GM19328 (cell line): ENCODE data around the gene ZNF575.
"Not testable (repeated sequence)": the region's sequence is repeated elsewhere in the genome, so short reads cannot be mapped to it uniquely, and the experiment has no call there.

Experiments
- ATAC-seq: cut with Tn5 transposase; IDR thresholded peaks from one replicate; pipeline ENCODE4 v1.9.1; 2021; ENCODE audit warnings: mild to moderate bottlenecking, moderate library complexity; ENCODE audit not compliant: unreplicated experiment

ZNF575 gene

GRCh38 chr19:43540381-43540780 is 7.4 kb downstream of the ZNF575 start:
- no peak for ATAC-seq

DNA sequence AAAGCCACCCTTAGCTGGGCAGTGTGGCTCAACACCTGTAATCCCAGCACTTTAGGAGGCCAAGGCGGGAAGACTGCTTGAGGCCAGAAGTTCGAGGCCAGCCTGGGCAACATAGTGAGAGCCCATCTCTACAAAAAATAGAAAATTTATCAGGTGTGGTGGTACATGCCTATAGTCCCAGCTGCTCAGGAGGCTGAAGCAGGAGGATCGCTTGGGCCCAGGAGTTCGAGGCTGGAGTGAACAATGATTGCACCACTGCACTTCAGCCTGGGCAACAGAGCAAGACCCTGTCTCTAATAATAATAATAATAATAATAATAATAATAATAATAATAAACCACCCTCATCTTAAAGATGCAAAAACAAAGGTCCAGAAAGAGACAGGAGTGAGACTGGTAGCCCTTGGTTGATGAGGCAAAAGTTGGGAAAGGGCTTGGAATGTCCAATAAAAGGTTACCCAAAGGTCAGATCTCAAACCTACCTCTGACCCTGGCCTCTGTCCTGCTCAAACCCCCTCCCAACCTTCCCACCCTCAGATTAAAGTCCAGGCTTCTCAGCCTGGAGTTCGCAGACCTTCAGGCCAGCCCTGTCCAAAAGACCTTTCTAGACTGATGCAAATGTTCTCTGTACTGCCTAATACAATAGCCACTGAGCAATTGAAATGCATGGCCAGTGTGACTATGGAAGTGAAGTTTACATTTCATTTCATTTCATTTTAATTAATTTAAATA is 9.1 kb downstream of the ZNF575 start:
- no peak for ATAC-seq

DNA sequence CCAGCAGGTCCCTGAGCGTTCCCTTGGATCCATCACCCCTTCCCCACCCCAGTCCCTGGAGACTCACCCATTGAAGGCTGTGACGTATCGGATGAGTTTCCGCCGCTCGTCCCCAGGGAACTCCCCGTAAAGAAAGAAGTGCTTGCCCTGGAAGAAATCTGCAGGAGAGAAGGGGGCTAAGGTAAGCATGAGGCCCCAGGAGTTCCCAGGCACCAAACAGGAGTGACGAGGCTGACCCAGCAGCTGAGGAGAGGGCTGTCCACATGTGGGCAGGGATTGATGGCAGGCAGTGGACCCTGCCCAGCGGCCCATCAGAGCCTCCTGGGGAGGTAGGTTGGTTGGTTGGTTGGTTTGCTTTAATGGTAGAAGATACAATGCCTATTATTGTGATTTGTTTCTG is 11.1 kb downstream of the ZNF575 start:
- no peak for ATAC-seq

DNA sequence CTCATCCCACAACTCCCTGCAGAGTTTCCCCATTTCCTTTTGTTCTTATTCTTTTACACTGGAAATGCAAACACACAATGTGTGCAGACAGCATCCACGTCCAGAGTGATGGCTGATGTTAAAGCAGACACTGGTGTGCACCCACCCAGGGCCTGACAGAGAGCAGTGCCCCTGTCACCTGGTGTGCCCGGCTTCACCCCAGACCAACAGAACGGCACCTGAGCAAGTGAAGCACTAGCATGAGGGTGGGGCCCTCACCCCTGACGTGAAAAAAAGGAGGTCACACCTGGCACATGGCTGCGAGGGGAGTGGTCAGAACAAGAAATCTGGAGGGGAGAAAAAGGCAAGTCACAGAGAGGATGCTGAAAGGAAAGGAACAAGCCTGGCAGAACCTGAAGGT is 12.3 kb downstream of the ZNF575 start:
- ATAC-seq, result no peak

- no peak for ATAC-seq
Observed at GRCh38 chr19:43545981-43546380, 13.0 kb downstream of the ZNF575 start.

- ATAC-seq, result no peak
Observed at GRCh38 chr19:43546581-43546980, 13.6 kb downstream of the ZNF575 start.

DNA sequence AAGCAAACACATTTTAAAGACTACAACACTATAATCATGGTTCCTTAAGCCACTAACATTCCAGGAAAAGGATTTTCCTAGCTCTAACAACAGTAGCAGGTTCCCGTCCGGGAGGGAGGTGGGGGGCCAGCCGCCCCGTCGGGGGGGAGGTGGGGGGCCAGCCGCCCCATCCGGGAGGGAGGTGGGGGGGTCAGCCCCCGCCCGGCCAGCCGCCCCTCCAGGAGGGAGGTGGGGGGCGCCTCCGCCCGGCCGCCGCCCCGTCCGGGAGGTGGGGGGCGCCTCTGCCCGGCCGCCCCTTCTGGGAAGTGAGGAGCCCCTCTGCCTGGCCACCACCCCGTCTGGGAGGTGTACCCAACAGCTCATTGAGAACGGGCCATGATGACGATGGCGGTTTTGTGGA is 14.9 kb downstream of the ZNF575 start:
- ATAC-seq, result not testable (repeated sequence)

- no peak for ATAC-seq
Observed at GRCh38 chr19:43548706-43549105, 15.7 kb downstream of the ZNF575 start.

GRCh38 chr19:43551399-43552197 is 18.6 kb downstream of the ZNF575 start:
- no peak for ATAC-seq

GRCh38 chr19:43552198-43552450 is 19.1 kb downstream of the ZNF575 start:
- ATAC-seq, result no peak

DNA sequence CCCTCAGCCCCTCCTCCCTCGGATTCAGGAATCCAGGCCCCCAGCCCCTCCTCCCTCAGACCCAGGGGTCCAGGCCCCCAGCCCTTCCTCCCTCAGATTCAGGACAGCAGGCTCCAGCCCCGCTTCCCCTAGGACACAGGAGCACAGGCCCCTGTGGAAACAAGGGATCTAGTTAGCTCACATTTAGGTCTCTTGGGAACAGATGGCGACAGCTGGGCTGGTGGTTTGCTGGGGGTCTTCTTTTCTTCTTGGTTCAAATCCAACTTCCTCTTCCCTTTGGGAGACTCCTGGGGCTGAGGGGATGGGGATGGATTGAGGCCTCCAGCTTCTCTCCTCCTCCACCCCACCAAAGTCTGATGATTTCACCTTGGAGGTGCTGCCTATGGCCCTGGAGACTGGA is 19.6 kb downstream of the ZNF575 start:
- no peak for ATAC-seq

DNA sequence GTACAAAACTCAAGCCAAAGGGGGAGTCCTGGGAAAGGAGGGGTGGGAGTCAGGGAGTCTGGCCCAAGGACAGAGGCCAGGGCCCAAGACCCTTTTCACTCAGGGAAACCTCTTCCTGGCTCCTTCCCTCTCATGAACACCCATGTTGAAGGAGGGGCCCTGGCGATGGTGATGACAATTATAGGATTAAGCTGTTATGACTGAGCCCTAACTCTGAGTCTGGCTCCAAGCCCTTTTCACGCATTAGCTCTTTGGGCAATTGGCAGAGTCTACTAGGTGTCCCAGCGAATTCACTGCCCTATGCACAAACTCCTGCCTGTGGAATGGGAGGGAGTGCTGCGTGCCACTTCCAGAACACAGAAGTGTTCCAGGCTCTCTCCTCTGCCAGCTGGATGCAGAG is 20.7 kb downstream of the ZNF575 start:
- ATAC-seq, result no peak

GRCh38 chr19:43554317-43554895 is 21.4 kb downstream of the ZNF575 start:
- ATAC-seq, result no peak

DNA sequence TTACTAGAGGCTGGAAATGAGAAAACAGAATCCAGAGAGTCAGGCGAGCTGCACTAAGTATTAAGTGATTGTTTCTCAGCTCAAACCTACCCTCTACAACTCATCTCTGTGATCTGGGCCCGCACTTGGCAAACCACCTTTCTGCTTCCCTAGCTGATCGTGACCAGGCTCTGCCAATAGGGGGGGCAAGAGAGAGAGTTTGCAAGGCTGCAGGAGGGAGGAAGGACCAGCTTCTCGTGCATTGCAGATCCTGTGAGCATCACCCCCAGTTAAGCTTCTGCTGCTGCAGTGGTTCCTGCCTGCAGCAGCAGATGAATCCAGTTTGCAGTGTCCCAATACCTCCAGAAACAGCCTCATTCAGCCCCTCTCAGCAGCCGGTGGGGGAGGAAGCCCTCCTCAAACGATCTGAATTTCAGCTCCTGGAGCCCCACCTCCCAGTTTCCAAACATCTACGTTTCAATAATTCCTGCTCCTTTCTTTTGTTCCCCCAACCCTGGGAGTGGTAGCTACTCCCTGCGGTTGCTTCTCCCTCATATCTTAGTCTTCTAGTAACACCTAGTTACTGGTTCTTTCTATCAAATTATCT is 22.3 kb downstream of the ZNF575 start:
- no peak for ATAC-seq

DNA sequence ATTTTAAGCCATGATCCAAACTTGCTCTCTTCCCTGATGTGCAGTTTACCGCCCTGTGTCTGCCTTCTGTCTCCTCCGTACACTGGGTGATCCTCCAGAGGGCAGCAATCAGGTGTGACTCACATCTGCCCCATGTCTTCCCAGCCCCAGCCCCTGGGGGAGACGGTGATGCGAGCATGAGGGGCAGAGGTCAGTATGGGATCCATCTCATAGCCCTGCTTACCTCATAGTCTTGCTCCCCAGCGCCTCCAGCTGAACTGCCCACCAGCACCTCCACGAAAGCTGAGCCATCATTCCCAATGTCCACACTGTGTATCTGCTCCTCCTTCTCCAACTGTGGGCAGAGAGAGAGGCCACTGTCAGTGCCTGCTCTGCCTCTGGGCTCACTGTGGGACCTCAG is 27.7 kb downstream of the ZNF575 start:
- no peak for ATAC-seq

DNA sequence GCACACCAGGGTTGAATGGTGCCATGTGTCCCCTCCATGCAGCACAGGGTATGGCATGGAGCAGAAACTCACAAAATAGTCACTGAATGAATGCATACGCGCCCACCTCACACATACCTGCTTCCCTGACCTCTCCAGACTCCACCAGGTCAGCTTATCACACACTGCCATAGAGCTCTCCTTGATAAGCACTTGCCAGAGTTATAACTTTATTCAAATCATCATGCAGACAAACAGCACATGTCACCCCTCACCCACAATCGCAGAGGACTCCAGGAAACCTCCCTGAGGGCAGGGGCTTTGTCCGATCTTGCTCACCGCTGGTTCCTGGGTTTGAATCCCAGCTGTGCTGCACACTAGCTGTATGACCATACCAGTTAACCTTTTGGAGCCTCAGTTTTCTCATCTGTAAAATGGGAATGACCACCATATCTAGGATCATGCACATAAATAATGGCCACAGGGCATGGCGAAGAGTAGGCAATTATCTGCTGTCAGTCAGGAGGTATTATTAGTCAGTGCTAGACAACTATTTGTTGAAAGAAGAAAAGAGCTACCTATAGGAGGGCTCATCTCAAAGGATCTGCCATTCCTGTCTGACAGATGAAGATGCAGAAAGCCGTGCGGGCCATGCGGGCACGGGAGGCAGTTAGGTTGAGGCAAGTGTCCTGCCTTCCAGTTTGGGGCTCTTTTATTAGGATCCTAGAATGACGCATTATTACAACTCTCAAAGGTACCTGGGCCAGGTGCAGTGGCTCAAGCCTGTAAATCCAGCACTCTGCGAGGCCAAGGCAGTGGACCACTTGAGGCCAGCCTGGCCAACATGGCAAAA is 28.4 kb downstream of the ZNF575 start:
- no peak for ATAC-seq

GRCh38 chr19:43562226-43562697 is 29.3 kb downstream of the ZNF575 start:
- no peak for ATAC-seq

GRCh38 chr19:43562698-43563241 is 29.8 kb downstream of the ZNF575 start:
- ATAC-seq, result no peak

DNA sequence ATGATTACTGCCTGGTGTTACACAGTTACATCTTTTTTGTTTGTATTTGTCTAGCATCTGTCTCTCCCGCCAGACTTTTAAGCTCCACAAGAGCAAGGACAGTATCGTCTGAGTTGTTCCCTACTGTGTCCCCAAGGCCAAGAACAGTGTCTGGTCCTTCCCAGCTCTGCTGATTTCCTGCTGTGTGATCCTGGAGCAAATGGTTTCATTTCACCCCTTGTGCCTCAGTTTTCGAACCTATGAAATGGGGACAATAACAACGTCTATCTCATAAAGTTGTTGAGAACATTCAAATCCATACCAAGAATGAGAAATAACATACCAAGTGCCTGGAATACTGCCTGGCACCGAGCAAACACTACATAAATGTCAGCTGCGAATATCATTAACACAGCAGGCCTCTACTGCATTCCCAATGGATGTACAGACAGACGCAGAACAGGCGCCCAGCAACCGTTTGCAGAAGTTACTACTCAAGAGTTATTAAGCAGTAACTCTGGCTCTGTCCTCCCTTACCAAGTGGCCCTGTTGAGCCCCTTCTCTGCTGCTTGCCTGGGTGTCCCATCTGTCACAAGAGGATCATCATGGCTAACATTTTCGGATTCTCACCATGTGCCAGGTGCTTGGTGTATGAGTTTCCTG is 30.9 kb downstream of the ZNF575 start:
- ATAC-seq, result no peak

- ATAC-seq, result no peak
Observed at GRCh38 chr19:43564800-43565199, 31.8 kb downstream of the ZNF575 start.
